GM21737 (cell line): ENCODE results near the gene VEGFD.

Experiments
- ATAC-seq: cut with Tn5 transposase; IDR thresholded peaks from one replicate; pipeline ENCODE4 v1.9.1; 2021; ENCODE audit warnings: mild to moderate bottlenecking, moderate library complexity; ENCODE audit not compliant: unreplicated experiment

VEGFD gene, protein sequence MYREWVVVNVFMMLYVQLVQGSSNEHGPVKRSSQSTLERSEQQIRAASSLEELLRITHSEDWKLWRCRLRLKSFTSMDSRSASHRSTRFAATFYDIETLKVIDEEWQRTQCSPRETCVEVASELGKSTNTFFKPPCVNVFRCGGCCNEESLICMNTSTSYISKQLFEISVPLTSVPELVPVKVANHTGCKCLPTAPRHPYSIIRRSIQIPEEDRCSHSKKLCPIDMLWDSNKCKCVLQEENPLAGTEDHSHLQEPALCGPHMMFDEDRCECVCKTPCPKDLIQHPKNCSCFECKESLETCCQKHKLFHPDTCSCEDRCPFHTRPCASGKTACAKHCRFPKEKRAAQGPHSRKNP

DNA sequence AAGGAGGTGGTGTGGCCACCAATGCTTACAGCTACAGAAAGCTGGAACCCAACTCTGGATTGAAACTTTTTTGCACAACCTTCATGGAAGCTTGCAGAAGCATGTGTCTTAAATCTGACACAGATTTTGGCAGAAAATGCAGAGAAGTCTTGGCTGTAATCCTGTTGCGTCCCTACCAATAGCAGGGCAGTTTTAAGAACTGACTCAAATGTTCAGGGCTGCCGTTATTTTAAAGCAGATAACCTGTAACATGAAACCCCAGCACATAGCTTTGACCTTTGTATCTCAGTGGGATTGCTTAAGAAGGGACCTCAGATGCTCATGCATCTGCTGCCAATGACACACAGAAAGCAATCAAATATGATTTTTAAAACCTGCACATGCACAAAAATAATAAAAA lies at the start of gene VEGFD:
Gene VEGFD (minus strand): TSS at position 110 of the 400 bp plus-strand sequence. CDS start 467 bp downstream, outside the sequence.
- ATAC-seq, result no peak

DNA sequence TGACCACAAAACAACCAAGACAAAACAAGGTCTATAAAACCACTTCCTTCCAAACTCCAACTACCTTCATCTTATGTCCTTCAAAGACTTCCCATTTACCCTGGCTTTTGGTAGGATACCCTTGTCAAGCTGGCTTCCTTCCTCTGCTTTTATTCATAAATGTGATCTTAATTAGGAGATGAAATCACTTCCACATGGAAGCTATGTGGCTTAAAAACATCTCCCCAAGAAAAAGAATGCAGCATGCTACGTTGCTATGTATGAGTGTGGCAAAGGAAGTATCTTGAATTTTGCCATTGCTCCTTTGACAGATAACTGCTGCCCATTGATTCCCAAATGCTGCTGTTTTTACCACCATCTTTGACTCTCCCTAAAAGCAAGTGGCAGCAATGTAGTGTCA lies 46.4 kb upstream of the VEGFD start:
- no peak for ATAC-seq

DNA sequence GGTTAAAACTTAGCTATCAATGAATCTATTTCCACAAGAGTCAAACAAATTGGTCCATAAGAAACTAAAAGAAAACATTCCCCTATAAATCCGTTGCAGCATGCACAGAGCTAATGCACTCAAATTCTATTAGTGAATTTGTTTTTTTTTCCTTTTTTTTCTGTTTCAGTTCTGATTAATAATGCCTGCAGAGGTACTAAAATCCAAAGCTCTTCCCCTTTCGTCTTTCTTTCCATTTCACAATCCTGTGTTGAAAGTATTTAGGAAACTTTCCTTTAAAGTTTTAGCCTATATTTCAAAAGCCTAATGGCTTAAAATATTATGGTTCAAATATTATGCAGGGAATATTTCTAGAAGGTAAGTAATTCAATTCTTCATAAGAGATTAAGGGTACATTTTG lies 45.9 kb upstream of the VEGFD start:
- no peak for ATAC-seq

DNA sequence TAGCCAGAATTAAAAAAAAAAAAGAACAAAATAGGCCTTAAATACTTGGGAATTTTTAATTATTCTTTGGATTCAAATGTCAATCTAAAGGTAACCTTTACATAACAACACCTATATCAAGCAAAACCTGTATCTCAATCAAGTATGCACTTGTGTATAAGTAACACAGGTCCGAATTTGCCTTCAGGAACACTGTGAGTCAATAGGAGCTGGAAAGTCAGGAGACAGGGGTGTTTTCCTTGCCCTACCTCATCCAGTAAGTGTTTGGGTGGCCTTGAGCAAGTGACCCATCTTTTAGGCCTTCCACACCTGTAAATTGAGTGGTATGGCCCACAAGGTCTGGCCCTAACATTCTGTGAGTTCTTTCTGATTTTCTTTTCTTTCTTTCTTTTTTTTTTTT lies 40.8 kb upstream of the VEGFD start:
- no peak for ATAC-seq

DNA sequence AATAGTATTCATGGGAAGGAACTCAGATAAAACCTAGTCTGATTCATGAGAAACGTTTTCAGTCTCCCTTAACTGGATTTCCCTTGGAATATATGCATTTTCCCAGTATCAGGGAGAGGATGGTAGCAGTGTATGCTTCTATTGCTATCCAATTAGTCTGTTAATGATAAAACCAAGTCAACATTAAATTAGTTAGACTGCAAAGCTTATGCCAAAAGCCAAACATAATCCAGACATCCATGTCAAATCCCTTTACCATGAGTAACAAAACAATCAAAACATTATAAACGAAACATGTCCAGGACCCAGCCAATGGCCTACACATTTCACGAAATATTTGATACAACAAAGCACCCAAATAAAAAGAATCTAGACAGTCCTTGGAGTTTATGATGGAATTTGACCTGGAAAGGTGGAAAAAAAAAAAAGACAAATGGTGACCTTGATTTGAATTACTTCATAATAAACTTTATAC lies 34.5 kb upstream of the VEGFD start:
- no peak for ATAC-seq

DNA sequence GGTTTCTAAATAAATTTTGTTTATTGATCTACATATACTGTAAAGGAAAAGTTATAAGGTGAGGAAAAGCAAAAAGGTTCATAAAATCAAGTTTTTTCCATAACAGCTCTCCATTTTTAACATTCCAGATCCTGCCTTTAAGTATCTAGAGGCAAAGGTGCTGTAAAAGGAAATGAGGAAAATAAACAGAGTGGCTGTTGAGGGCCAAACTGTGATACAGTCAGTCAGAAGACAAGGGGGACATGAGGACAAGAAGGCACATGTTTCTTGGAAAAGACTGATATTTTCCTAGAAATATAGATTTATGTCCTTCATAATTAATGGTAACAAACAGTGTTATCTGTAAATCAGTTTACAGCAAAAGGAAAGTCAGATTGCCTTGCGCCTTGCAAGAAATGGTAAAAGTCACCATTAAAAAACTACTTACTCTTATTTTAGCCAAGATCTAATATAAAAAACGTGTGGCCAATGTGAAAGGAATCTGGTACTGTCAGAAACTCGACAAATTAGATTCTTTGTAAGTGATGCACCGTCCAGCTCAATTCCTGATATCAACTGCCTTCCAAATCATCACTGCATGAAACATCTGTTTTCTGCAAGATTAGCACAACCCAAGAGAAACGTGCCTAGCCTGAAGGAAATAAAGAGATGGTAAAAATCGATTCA lies 34.0 kb upstream of the VEGFD start:
- no peak for ATAC-seq

DNA sequence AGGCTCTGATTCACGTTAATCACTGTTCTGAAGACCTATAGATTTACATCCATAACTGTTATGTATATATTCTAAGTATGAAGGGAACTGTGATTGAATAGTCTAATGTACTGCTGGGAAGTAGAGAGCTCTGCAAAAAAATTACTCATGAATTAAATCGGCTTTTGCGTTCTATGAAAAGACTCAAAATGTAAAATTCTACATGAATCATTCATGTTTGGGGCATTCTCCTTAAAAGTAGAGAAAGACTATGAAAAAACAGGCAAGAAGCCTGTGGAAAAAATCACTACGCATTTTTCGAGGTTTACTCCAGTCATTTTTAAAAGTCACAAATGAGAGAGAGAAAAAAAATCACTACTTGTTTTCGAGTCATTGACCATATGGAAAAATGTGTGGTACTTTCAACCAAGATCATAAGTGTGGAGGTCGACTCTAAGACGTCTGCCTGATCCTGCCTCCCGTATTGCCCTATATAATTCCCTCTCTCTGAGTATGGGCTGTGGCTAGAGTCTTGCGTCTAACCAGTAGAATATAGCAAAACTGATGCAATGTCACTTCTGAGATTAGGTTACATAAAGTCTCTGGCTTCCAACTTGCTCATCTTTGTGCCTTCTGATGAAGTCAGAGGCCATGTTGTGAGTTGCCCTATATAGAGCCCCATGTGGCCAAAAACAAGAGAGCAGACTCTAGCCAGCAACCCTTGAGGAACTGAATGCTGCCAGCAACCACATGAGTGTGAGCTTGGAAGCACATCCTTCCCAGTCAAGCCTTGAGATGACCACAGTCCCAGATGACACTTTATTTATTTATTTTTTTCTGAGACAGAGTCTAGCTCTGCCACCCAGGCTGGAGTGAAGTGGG lies 32.1 kb upstream of the VEGFD start:
- ATAC-seq, result no peak

DNA sequence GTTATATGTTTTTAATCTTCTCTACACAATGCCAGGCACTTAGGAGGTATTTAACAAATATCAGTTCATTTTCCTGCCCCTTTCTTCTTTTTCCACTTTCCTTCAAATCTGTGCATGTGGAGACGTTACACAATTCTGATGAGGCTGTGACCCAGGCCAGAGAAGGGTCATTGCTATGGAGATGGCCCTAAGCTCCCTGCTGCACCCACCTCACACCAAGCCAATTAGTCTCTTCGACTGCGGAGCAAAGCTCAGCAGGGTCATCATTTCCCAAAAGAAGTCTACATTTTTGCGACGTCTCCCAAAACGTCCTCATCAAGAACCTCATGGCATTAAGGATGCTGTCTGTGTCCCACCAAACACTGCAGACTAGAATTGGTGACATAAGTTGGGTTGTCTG lies 28.9 kb upstream of the VEGFD start:
- ATAC-seq, result no peak

DNA sequence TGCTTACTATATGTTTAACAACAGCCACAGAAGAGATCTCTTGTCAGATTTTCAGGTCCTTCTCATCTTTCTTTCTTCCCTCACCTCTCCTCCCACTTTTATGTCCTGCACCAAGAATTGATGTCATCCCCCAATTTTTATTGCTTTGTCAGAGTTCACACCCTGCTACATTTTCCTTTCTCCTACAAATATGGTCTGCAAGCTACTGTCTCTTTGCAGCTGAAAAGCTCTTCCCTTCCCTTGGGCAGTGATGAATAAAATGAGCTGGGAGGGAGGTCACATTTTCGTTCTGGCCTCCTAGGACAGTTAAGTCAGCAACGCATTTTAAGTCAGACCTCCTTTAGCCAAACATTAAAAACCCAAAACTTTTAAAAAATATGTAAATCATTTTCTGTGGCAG lies 26.7 kb upstream of the VEGFD start:
- no peak for ATAC-seq

DNA sequence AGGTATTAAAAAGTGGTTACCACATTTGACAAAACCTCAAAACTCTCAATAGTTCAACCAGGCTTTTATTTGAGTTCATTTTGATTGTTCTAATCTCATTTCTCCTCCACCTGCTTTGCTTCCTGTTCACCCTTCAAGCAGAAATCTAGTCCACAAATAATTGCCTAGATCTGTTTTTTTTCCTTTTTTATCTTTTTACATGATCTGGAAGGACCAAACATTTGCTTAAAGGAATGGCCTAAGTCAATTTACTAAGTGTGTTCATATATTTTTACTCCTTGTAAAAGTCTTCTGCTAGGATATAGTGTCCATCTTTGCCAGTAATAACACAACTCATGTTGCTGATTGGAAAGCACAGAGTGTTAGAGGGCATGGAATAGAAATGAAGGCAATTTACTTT lies 26.2 kb upstream of the VEGFD start:
- ATAC-seq, result no peak

DNA sequence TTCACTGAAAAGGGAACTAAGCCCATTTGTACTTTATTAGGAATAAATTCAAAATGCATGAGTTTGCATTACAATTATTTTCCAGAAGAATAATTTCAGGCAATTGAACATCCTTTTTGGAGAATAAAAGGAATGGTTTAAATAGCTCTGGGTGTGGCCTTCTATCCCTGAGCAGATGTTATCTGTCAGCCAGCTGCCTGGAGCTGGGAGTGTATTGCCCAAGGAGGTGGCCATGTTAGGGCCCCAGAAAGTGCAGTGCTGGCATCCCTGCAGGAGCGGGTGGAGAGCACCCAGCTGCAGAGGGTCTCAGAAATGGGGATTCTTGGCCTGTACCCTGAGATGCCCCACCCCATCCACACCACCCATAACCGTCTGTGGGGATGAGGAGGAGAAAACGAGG lies 21.6 kb upstream of the VEGFD start:
- ATAC-seq, result no peak

DNA sequence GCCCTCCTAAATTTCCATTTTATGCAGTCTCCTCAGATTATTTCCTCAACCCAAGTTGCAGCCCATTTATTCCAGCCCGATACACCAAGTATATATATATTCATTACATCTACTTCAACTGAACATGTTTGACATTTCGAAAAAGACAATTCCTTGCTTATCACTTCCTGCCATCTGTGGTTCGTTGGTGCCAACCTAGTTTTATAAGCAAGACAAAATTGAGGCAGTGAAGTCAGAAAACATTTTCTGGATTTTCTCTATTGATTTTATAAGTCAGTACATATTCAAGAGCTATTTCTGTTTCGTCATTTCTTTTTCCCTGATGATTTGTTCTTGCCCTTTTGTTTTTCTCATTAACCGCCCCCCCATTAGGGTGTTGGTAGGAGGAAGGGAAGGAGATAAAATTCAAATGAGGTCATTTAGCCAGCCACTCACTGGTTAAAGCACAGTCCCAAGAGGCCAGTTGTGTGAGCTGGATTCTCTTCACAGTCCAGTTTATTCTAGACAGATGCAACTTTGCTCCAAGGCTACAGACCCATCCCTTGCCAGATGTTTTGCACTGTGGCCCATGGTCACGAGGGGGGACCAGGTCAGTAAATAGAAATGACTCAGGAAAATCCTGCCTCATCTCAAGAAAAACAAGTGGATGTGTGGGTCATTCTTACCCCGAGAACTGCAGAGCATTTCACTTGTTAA lies 20.3 kb upstream of the VEGFD start:
- ATAC-seq, result no peak

DNA sequence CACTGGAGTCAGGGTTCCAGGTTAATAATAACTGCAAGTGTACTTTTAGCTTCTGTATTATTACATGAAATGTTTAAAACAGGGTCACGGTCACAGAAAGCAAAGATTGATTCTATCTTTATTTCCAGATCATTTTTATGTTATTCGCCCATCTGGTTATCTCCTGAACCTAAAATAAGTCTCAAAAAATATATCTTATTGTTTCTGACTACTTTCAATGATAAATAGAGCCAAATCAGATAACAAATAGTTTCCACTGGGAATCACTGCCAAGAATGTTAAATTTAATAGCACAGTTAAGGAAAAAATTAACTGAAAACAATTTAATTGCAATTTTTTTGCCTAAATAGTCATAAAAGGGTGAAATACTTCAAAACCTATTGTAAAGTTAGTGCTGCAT lies 17.2 kb upstream of the VEGFD start:
- ATAC-seq, result no peak

DNA sequence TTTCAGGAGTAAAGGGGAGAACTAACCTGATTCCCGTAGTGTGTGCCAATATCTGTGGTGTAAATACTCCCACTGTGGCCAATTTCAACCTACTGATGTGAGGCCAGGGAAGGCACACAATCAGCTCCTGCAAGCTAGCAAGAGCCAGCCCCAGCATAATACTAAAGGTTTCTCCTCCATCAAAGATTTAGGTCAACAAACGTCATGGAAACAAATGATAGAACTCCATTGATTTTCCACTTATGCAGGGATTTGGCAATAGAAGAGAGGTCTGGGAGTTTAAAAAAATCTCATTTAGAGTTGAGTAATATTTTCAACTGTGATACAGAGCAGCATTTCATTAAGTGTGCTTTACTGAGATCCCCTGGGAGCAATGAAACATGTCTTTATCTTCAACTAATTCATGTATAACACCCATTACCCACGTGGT lies 15.8 kb upstream of the VEGFD start:
- ATAC-seq, result no peak

DNA sequence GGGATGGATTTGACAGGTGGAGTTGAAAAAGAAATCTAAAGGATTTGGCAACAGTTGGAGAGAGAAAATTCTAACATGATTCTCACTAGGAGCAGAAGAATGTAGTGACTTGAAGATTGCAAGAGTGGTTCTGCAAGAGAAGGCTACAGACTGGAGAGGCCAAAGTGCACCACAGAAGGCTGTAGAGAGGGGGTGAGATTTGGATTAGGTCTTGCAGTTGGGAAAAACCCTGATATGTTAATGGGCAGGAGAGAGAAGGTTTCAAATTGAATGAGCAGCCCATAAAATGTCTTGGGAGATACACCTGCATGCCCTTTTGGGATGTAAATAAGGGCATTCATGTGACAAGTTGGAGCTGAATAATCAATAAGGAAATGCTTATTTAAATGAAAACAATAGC lies 14.7 kb upstream of the VEGFD start:
- ATAC-seq, result no peak

DNA sequence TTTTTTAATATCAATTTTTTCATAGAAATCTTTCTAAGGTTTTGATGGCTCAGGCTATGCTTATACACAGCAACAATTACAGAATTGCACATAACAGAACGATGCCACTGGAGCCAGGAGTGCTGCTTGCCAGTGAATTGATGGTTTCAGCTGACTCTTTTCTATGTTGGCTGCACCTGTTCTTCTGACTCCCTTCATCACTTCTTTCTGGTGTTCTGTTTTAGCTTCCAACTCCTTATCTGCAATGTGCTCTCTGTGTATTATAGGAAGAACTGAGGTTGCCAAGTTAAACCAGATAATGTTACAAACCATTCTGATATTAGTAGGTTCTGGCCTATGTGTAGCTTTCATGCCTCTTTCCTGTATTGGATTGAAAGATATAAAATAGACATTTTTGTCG lies 11.6 kb upstream of the VEGFD start:
- no peak for ATAC-seq

DNA sequence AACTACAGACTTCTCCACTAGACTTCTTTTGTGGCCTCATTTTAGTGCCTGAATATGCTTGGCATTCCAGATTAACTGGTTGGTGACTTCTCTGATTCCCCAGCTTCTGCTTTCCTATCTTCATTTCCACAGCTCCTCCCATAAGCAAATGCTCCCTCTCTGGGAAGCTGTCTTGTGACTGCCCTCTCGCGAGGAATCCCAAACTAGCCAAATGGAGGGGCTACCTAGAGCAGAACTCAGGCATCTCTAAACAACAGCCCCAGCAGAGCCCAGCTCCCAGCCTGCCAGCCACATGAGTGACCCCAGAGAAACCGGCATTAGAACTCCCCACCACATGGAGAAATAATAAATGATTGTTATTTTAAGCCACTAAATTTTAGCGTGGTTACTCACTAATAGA lies 7.6 kb upstream of the VEGFD start:
- no peak for ATAC-seq

DNA sequence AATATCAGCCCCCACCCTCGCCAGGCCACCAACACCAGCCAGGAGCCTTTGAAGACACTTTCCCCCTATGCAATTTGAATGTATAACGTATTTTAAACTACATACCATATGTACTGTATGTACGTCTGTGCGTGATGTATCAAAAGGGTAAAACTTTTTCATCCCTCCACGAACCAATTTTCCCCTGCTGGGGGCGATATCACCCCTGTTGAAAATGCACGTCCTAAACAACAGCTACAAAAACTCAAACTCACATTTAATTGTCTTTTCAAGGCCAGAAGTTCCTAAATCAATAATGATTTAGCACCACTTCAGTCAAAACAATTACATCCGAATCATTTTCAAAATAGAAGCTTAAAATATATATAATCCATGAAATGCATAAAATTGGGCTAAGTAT lies 1.4 kb downstream of the VEGFD start:
- no peak for ATAC-seq

DNA sequence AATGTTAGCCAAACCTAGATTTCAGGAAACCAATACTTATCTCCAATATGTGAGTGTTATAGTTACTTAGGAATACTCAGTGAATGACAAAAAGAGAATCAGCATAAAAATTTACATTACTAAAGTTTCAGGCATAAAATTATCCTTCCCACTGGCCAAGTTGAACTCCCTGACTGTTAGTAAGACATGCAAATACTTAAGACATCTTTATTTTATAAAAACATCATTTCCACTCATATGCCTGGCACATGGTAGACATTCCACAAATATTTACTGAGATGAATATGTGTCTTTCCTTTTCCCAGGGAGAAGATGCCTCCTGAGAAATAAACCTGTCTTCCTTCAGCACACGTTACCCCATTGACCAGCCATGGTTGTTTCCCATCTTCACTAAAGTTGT lies 7.3 kb downstream of the VEGFD start:
- no peak for ATAC-seq

DNA sequence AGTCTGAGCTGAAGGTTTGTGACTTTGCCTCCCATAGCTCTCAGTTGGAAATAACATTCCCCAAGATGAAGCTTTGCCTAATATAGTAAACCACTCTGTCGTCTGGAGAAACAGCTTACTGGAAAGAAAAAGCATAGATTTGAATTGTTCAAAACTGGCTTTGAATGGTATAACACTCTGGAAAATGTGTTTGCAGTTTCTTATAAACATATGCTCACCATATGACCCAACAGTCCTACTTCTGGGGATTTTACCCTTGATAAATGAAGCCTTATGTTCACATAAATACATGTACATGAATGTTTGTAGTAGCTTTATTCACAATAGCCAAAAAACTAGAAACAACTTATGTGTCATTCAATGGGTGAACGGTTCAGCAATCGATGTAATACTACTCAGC lies 10.2 kb downstream of the VEGFD start:
- ATAC-seq, result no peak
